Calu3 (cell line): ENCODE measurements around the gene TENT5C. TPM values are rescaled to one million over a fixed set of nuclear protein-coding genes. Genes with fewer than 3 reads are reported as not detected.

Source experiments
- BruUV-seq: library from RNA; stranded (reverse); fragments of 400-500 nt; replicated peaks from 2 replicates; lab custom pipeline; 2021; lab: Mats Ljungman, UMichigan
- CTCF ChIA-PET: fragments of 300-600 bp; sonication (Branson Sonifier 250); formaldehyde crosslinking; loops from one replicate; lab custom pipeline; 2022; ENCODE audit warnings: antibody characterized with exemption; lab: Charles Lee
- DNase-seq: peaks from one replicate; pipeline ENCODE4 v3.0.0; 2022
- H3K27ac Mint-ChIP-seq: one replicate; pipeline ENCODE4 v1.8.0; 2022; ENCODE audit warnings: mixed read lengths; ENCODE audit not compliant: unreplicated experiment
- H3K27me3 Mint-ChIP-seq: one replicate; pipeline ENCODE4 v1.8.0; 2022; ENCODE audit warnings: mixed read lengths; ENCODE audit not compliant: unreplicated experiment
- H3K36me3 Mint-ChIP-seq: one replicate; pipeline ENCODE4 v1.8.0; 2022; ENCODE audit warnings: mild to moderate bottlenecking, moderate library complexity, mixed read lengths; ENCODE audit not compliant: insufficient read depth, unreplicated experiment
- H3K4me1 Mint-ChIP-seq: one replicate; pipeline ENCODE4 v1.8.0; 2022; ENCODE audit warnings: mild to moderate bottlenecking, low read depth, mixed read lengths; ENCODE audit not compliant: unreplicated experiment
- H3K4me3 Mint-ChIP-seq: one replicate; pipeline ENCODE4 v1.8.0; 2022; ENCODE audit warnings: mild to moderate bottlenecking, low read depth, moderate library complexity, mixed read lengths; ENCODE audit not compliant: unreplicated experiment
- H3K9me3 Mint-ChIP-seq: one replicate; pipeline ENCODE4 v1.8.0; 2022; ENCODE audit warnings: low read depth, mixed read lengths; ENCODE audit not compliant: unreplicated experiment
- CTCF ChIP-seq: fragments of 200-600 bp; IDR thresholded peaks from one replicate; pipeline ENCODE4 v1.8.0; 2022; ENCODE audit warnings: antibody characterized with exemption; ENCODE audit not compliant: unreplicated experiment
- intact Hi-C: fragments of 100-400 bp; cut with micrococcal nuclease; formaldehyde crosslinking; loops from one replicate; pipeline ENCODE4 v1.10.0; 2022; ENCODE audit not compliant: unreplicated experiment
- total RNA-seq: library from RNA; stranded (reverse); gene quantifications from 2 replicates; pipeline ENCODE4 v1.2.3, GENCODE V29; 2022

The TENT5C gene
- total RNA-seq, 1 experiment from 2014 or later = 0.28 TPM

- no peak for DNase-seq
- CTCF ChIA-PET = no interaction called here
- no peak overlapping the region for H3K27ac Mint-ChIP-seq
- H3K9me3 Mint-ChIP-seq = no peaks in the 10 kb centered on the region
- H3K4me3 Mint-ChIP-seq = no peak overlapping the region
- peaks cover 14% of the 10 kb centered on the region for H3K27me3 Mint-ChIP-seq
- intact Hi-C loops = no loop called here
- no peaks in the 10 kb centered on the region for H3K4me1 Mint-ChIP-seq
- H3K36me3 Mint-ChIP-seq = no peaks in the 10 kb centered on the region
- TF ChIP-seq CTCF = no peak
- BruUV-seq = no TSS peak
Measured at GRCh38 chr1:117643601-117644000, 37.8 kb downstream of the TENT5C start.

GRCh38 chr1:117644696-117645311, 39.0 kb downstream of the TENT5C start:
- CTCF ChIA-PET = no interaction called here
- H3K27me3 Mint-ChIP-seq = peaks cover 21% of the 10 kb centered on the region
- no peak for DNase-seq
- no peak for TF ChIP-seq CTCF
- H3K36me3 Mint-ChIP-seq = no peaks in the 10 kb centered on the region
- no peaks in the 10 kb centered on the region for H3K9me3 Mint-ChIP-seq
- H3K4me1 Mint-ChIP-seq = no peaks in the 10 kb centered on the region
- H3K27ac Mint-ChIP-seq = no peak overlapping the region
- intact Hi-C loops = no loop called here
- no TSS peak for BruUV-seq
- H3K4me3 Mint-ChIP-seq = no peak overlapping the region

GRCh38 chr1:117645343-117645742, 39.5 kb downstream of the TENT5C start:
- no TSS peak for BruUV-seq
- peaks cover 24% of the 10 kb centered on the region for H3K27me3 Mint-ChIP-seq
- no peaks in the 10 kb centered on the region for H3K4me1 Mint-ChIP-seq

GRCh38 chr1:117646007-117646811, 40.4 kb downstream of the TENT5C start:
- no TSS peak for BruUV-seq
- CTCF ChIA-PET = no interaction called here
- no peaks in the 10 kb centered on the region for H3K4me1 Mint-ChIP-seq

More at GRCh38 chr1:117645343-117645742, 39.5 kb downstream of the TENT5C start:
- H3K27ac Mint-ChIP-seq = no peak overlapping the region
- CTCF ChIA-PET = no interaction called here
- TF ChIP-seq CTCF = no peak
- H3K36me3 Mint-ChIP-seq = no peaks in the 10 kb centered on the region
- no peak overlapping the region for H3K4me3 Mint-ChIP-seq
- intact Hi-C loops = no loop called here
- no peak for DNase-seq
- no peaks in the 10 kb centered on the region for H3K9me3 Mint-ChIP-seq

More at GRCh38 chr1:117646007-117646811, 40.4 kb downstream of the TENT5C start:
- Mint-ChIP-seq H3K27ac (no peak overlapping the region), H3K27me3 (peaks cover 32% of the 10 kb centered on the region), H3K4me3 (no peak overlapping the region), H3K9me3 (no peaks in the 10 kb centered on the region), H3K36me3 (no peaks in the 10 kb centered on the region)
- no peak for DNase-seq
- intact Hi-C loops = no loop called here
- TF ChIP-seq CTCF = no peak
